HG03103 (cell line): ENCODE results near the gene PMFBP1.

ENCODE experiments used
- ATAC-seq: cut with Tn5 transposase; IDR thresholded peaks from one replicate; pipeline ENCODE4 v1.9.1; 2021; ENCODE audit warnings: low read depth; ENCODE audit not compliant: unreplicated experiment

Gene PMFBP1, protein sequence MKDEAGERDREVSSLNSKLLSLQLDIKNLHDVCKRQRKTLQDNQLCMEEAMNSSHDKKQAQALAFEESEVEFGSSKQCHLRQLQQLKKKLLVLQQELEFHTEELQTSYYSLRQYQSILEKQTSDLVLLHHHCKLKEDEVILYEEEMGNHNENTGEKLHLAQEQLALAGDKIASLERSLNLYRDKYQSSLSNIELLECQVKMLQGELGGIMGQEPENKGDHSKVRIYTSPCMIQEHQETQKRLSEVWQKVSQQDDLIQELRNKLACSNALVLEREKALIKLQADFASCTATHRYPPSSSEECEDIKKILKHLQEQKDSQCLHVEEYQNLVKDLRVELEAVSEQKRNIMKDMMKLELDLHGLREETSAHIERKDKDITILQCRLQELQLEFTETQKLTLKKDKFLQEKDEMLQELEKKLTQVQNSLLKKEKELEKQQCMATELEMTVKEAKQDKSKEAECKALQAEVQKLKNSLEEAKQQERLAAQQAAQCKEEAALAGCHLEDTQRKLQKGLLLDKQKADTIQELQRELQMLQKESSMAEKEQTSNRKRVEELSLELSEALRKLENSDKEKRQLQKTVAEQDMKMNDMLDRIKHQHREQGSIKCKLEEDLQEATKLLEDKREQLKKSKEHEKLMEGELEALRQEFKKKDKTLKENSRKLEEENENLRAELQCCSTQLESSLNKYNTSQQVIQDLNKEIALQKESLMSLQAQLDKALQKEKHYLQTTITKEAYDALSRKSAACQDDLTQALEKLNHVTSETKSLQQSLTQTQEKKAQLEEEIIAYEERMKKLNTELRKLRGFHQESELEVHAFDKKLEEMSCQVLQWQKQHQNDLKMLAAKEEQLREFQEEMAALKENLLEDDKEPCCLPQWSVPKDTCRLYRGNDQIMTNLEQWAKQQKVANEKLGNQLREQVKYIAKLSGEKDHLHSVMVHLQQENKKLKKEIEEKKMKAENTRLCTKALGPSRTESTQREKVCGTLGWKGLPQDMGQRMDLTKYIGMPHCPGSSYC

GRCh38 chr16:72172105-72173034 lies at the start of gene PMFBP1:
TSS of gene PMFBP1 (minus strand) at chr16:72172155. CDS start at chr16:72171208, 947 bp downstream.
- peak; percentile 99 for ATAC-seq

DNA sequence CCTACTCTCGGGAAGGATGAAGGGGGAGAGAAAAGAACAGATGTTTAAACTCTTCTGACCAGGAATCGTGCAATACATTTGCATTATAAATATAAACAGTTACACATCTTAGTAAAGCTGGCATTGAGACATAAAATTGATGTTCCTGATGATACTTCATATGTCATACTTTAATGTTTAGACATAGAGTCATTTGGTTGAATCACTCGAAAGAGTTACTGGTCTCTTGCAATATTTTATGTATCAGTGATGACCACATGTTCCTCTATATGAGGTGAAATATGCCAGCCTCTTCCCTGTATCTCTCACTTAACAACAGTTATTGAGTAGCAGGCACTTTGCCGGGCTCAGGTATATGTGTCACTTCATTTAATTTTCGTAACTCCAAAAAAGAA lies 49.7 kb upstream of the PMFBP1 start:
- ATAC-seq = no peak

DNA sequence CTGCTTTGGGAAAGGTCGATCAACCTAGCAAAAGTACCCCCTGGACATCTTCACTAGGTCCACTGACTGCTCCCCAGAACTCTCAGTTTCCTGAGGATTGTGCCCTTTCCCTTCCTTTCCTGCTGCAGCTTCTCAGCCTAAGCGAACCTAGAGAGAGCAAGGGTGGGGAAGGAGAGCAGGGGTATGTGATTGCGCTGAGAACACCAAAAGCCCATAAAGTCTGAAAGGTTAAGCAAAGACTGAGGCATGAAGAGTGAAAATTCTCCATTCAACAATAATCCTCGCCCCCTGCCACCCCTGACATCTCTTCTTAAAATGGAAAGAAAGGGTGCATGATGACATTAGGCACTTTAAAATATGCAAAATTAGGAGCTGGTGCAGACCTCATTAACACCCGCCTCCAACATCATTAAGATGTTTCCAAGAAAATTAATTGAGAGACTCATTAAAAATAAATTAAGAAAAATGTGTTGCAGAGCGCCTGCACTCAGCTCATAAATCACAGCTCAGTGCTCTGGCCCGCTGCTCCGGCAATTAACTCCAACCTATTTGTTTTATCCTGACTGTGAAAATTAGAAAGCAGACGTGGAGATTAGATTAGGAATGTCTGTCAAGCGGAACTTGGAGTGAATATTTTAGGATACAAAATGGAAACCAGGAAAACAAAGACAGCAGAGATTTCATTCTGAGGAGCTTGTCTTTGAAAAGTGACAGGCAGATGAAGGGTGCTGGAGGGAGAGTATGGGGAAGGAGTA lies 49.1 kb upstream of the PMFBP1 start:
- ATAC-seq = no peak

GRCh38 chr16:72219282-72219681 lies 47.3 kb upstream of the PMFBP1 start:
- ATAC-seq = no peak

DNA sequence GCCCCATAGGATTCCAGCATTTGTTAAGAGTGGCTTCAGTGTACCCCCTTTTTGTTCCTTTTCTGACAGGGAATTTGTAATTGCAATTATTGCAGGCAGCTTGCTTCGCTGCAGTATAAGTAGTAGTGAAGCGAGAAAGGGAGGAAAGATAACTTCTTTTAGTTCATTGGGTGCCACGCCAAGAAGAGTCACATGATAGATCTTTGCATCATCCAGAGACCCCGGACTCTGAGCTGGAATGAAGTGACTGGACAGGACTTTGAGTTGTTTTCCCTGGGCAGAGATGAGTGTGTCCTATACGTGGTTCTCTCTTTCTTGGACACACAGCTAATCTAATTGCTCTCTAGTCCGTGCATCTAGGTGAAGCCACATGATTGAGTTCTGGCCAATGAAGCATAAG lies 44.8 kb upstream of the PMFBP1 start:
- ATAC-seq = no peak

GRCh38 chr16:72214821-72215220 lies 42.9 kb upstream of the PMFBP1 start:
- ATAC-seq = no peak

- no peak for ATAC-seq
Measured at GRCh38 chr16:72211110-72211509, 39.2 kb upstream of the PMFBP1 start.

GRCh38 chr16:72210555-72210954 lies 38.6 kb upstream of the PMFBP1 start:
- ATAC-seq = no peak

- ATAC-seq = no peak
Measured at GRCh38 chr16:72210072-72210471, 38.1 kb upstream of the PMFBP1 start.

GRCh38 chr16:72206299-72206698 lies 34.3 kb upstream of the PMFBP1 start:
- ATAC-seq = no peak

DNA sequence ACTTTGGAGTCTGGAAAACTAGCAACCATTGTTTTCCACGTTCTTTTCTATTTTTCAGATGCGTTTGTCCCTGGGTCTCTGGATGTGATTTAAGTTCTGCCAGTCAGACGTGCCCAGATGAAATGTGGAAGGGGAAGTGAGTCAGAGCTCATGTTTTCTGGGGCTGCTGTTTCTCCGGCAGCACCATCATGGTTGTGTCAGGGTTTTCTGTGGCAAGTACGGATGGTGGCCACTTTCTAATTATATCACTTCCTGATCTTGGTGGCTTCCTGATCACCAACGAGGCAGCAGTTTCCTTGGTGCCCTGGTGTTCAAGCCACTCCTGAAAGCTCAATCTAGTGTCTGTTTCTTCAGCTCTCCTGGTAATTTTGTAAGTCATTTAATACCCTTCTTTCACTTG lies 31.4 kb upstream of the PMFBP1 start:
- peak; percentile 80 for ATAC-seq

GRCh38 chr16:72202014-72202413 lies 30.1 kb upstream of the PMFBP1 start:
- no peak for ATAC-seq

DNA sequence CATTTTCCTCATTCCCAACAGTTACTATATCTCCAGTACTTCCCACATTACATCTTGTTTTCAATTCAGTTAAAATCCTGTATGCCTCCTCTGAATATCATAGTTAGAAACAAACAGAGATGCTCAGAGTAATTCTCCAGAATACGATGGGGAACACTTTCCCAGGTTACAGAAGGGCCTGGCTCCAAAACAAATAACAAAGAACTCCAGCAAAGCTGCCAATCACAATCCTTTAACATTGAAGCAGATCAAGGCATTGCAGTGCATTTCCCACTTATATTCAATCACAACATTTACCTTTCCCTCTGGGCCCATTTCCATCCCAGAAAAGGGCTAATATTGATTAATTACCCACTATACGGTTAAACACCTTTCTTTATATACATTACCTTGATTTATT lies 29.4 kb upstream of the PMFBP1 start:
- no peak for ATAC-seq

- no peak for ATAC-seq
Measured at GRCh38 chr16:72199761-72200337, 27.9 kb upstream of the PMFBP1 start.

- ATAC-seq = no peak
Measured at GRCh38 chr16:72198771-72199201, 26.8 kb upstream of the PMFBP1 start.

DNA sequence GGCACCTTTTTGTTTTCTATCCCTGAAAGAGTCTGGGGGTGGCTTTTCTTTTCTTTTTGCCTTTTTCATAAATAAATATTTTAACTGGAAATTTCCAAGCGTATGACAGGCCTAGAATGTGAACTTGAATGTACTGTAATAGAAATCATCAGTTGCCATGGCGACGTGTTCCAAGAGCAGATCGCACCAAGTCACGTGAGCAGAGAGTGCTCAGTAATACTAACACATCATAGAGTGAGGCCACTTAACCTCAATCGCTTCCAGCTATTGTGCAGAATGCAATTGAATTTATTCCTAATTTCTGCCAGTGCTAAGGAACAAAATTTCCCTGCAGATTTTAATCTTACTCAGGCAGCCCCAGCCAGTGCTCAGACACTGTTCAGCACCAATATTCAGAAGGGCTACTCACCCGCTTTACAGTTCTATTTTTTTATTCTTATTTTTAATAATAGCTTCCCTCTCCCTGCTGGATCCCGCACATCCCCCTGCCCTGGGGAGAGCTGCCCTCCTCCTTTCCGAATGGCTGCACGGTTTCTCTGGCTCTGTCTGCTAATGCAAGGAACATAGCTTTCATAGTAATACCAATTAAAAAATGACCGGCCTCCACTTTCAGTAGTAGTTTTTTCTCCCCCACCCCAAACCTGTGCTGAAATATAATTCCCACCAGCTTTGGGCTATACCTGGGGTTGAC lies 26.2 kb upstream of the PMFBP1 start:
- ATAC-seq = no peak

DNA sequence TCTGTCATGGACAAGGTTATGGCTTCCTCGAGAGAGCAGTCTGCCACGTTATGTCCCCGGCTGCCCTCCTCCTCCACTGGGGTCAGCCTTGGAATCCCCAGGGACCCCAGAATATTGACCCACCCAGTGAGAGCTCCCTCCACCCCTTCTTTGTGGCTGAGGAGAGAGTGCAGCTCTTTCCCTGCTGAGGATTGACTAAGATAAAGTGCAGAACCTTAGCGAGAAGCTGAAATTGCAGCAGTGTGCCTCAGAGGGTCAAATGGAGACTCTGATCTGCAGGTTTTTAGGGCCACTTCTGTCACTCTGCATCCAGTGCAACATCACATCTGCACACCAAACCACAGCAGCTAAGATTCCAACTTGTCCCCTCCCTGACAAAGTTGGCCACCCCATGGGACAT lies 25.6 kb upstream of the PMFBP1 start:
- no peak for ATAC-seq

DNA sequence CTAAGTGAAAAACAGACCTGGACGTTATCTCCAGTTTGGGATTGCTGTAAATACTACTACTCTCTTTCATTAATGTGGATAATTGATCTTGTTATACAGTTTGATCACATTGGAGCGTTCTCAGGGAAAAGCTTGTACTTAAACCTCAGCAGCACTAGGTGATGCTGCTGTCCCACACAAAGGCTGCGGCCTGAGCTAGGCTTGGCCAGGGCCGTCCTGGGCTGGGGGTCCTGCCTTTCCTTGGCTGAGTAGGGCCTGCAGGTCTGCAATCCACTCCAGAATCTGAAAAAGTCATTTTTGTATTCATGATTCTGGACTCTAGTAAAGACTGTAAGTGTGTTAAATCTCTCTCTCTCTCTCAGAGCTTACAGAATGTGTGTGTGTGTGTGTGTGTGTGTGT lies 23.7 kb upstream of the PMFBP1 start:
- no peak for ATAC-seq

DNA sequence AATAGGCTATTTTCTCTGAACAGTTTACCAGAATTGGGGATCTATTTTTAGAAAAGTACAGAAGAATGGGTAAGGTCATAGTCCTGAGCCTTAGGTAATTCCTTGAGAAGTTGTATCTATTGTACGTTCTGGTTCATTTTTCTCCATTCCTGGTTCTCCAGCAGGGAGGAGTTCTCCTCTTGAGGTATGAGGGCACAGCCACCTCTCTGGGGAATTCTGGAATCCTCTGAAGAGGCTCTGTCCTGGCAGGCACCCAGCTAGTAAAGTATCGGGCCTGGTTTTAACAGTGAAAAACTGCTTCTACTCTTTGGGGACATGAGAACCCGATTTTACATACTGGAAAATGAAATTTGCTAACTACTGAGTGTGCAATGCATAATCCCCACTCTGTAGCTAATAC lies 19.6 kb upstream of the PMFBP1 start:
- ATAC-seq = no peak
